HEK293T (cell line): ENCODE measurements around the gene EPB41L4B.

ENCODE experiments used
- CTCF ChIA-PET: fragments of 350-600 bp; formaldehyde crosslinking; extraction: SDS; loops from one replicate; lab custom pipeline; 2021; ENCODE audit warnings: antibody characterized with exemption, inconsistent platforms; lab: Yijun Ruan, JAX
- POLR2A ChIA-PET: fragments of 350-600 bp; formaldehyde crosslinking; extraction: SDS; loops from one replicate; lab custom pipeline; 2020; ENCODE audit warnings: antibody characterized with exemption, inconsistent platforms; lab: Yijun Ruan, JAX
- DNase-seq: peaks from one replicate; pipeline ENCODE4 v3.0.0; 2012; ENCODE audit warnings: mixed read lengths; ENCODE audit errors: extremely low spot score
- ARNT ChIP-seq: fragments of 450-650 bp; IDR thresholded peaks from 2 replicates; pipeline ENCODE4 v1.6.1; 2017; ENCODE audit warnings: mild to moderate bottlenecking
- BHLHE40 ChIP-seq: fragments of 450-650 bp; IDR thresholded peaks from 2 replicates; pipeline ENCODE4 v1.6.1; 2016; ENCODE audit warnings: mild to moderate bottlenecking, moderate library complexity, borderline replicate concordance
- CTBP1 ChIP-seq: fragments of 450-650 bp; IDR thresholded peaks from 2 replicates; pipeline ENCODE4 v1.6.1; 2016; ENCODE audit warnings: borderline replicate concordance
- ELF4 ChIP-seq: fragments of 450-650 bp; IDR thresholded peaks from 2 replicates; pipeline ENCODE4 v1.6.1; 2017; ENCODE audit warnings: antibody characterized with exemption
- FOXA1 ChIP-seq: fragments of 450-650 bp; IDR thresholded peaks from 2 replicates; pipeline ENCODE4 v1.6.1; 2016; ENCODE audit warnings: mild to moderate bottlenecking
- FOXK2 ChIP-seq: fragments of 450-650 bp; IDR thresholded peaks from 2 replicates; pipeline ENCODE4 v1.6.1; 2016; ENCODE audit warnings: mild to moderate bottlenecking
- FOXM1 ChIP-seq: fragments of 450-650 bp; IDR thresholded peaks from 2 replicates; pipeline ENCODE4 v1.6.1; 2017; ENCODE audit warnings: mild to moderate bottlenecking, borderline replicate concordance
- HDGF ChIP-seq: fragments of 450-650 bp; IDR thresholded peaks from 2 replicates; pipeline ENCODE4 v1.6.1; 2017; ENCODE audit warnings: antibody characterized with exemption, borderline replicate concordance
- L3MBTL2 ChIP-seq: fragments of 450-650 bp; conservative IDR thresholded peaks from 2 replicates; pipeline ENCODE4 v1.6.1; 2016; ENCODE audit warnings: mild to moderate bottlenecking
- LEF1 ChIP-seq: fragments of 450-650 bp; IDR thresholded peaks from 2 replicates; pipeline ENCODE4 v1.6.1; 2017; ENCODE audit warnings: mild to moderate bottlenecking, borderline replicate concordance
- NFRKB ChIP-seq: fragments of 450-650 bp; IDR thresholded peaks from 2 replicates; pipeline ENCODE4 v1.6.1; 2016; ENCODE audit warnings: mild to moderate bottlenecking, moderate library complexity
- PKNOX1 ChIP-seq: fragments of 450-650 bp; IDR thresholded peaks from 2 replicates; pipeline ENCODE4 v1.6.1; 2016
- SP1 ChIP-seq: fragments of 450-650 bp; IDR thresholded peaks from 2 replicates; pipeline ENCODE4 v1.6.1; 2017
- SUZ12 ChIP-seq: fragments of 450-650 bp; IDR thresholded peaks from 2 replicates; pipeline ENCODE4 v1.6.1; 2016; ENCODE audit warnings: mild to moderate bottlenecking
- TARDBP ChIP-seq: fragments of 450-650 bp; IDR thresholded peaks from 2 replicates; pipeline ENCODE4 v1.6.1; 2016
- ZNF384 ChIP-seq: fragments of 450-650 bp; IDR thresholded peaks from 2 replicates; pipeline ENCODE4 v1.6.1; 2016

Gene EPB41L4B

GRCh38 chr9:109250311-109250741, 70.5 kb downstream of the EPB41L4B start:
- ChIA-PET POLR2A (no interaction called here), CTCF (no interaction called here)
- DNase-seq, result no peak
- no peak for TF ChIP-seq LEF1
- TF ChIP-seq L3MBTL2, result no peak
- no peak for TF ChIP-seq CTBP1
- no peak for TF ChIP-seq SUZ12
- no peak for TF ChIP-seq PKNOX1
- no peak for TF ChIP-seq NFRKB
- no peak for TF ChIP-seq TARDBP
- TF ChIP-seq BHLHE40, result no peak
- TF ChIP-seq FOXA1, result no peak
- TF ChIP-seq ELF4, result no peak
- TF ChIP-seq ZNF384, result no peak

GRCh38 chr9:109249615-109250014, 71.2 kb downstream of the EPB41L4B start:
- DNase-seq, result no peak
- ChIA-PET CTCF (interaction anchor here (0.6 to 0.7 kb wide), 2 partner anchors 38 to 149 kb away, joined by 3 to 4 read pairs; no protein-coding TSS in a partner anchor), POLR2A (no interaction called here)
- TF ChIP-seq BHLHE40 (no peak), CTBP1 (no peak), ARNT (no peak)

GRCh38 chr9:109248133-109248581, 72.7 kb downstream of the EPB41L4B start:
- POLR2A ChIA-PET, result no interaction called here

DNA sequence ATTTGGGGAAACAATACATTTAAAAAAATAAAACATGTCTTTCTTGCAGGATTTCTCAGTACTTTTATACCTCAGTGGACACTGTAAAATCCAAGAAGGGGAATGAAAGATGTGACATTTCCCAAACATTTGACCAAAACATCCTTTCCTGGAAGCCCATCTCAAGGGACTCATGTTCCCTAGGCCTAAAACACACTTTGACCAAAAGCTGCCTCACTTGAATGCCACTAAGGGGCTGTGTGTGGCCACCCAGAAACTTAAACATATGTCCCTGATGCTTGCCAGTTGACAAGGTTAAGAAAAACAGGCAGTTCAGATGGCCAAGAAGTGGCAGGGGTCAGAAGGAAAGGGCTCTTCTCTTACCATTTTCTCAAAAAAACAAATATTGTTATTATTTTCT, 73.6 kb downstream of the EPB41L4B start:
- ChIA-PET POLR2A (no interaction called here), CTCF (no interaction called here)
- DNase-seq, result no peak
- no peak for TF ChIP-seq FOXK2
- no peak for TF ChIP-seq CTBP1
- TF ChIP-seq ARNT, result no peak
- no peak for TF ChIP-seq BHLHE40
- no peak for TF ChIP-seq SP1
- no peak for TF ChIP-seq L3MBTL2
- no peak for TF ChIP-seq FOXM1
- no peak for TF ChIP-seq HDGF
- TF ChIP-seq ELF4, result no peak
- TF ChIP-seq LEF1, result no peak

More at GRCh38 chr9:109248133-109248581, 72.7 kb downstream of the EPB41L4B start:
- no peak for DNase-seq
- CTCF ChIA-PET, result no interaction called here
- TF ChIP-seq L3MBTL2 (no peak), SUZ12 (no peak), LEF1 (no peak), BHLHE40 (no peak), SP1 (no peak), FOXK2 (no peak), FOXM1 (no peak), PKNOX1 (no peak), CTBP1 (no peak), FOXA1 (no peak), ELF4 (no peak), HDGF (no peak), NFRKB (no peak), ZNF384 (no peak), TARDBP (no peak), ARNT (no peak)

- no peak for TF ChIP-seq FOXM1
- no peak for TF ChIP-seq ZNF384
- no peak for TF ChIP-seq ARNT
- no peak for TF ChIP-seq FOXK2
- TF ChIP-seq CTBP1, result no peak
- no peak for TF ChIP-seq HDGF
- no peak for TF ChIP-seq SUZ12
- TF ChIP-seq BHLHE40, result no peak
- TF ChIP-seq NFRKB, result no peak
- no peak for TF ChIP-seq L3MBTL2
- TF ChIP-seq TARDBP, result no peak
- TF ChIP-seq SP1, result no peak
- TF ChIP-seq PKNOX1, result no peak
- no peak for TF ChIP-seq LEF1
- TF ChIP-seq FOXA1, result no peak
- no peak for TF ChIP-seq ELF4
- POLR2A ChIA-PET, result no interaction called here
These were observed 74.3 kb downstream of the EPB41L4B start for GRCh38 chr9:109246533-109246932.

GRCh38 chr9:109245310-109245897, 75.5 kb downstream of the EPB41L4B start:
- CTCF ChIA-PET, result no interaction called here
- POLR2A ChIA-PET, result no interaction called here
- DNase-seq, result no peak
- no peak for TF ChIP-seq ELF4
- TF ChIP-seq SUZ12, result no peak
- TF ChIP-seq SP1, result no peak

More at GRCh38 chr9:109246533-109246932, 74.3 kb downstream of the EPB41L4B start:
- CTCF ChIA-PET, result no interaction called here
- DNase-seq, result no peak
